K562 (cell line): Measurements from ENCODE around the gene SET.

Experiments
- BHLHE40 ChIP-seq: IDR thresholded peaks from 2 replicates; pipeline ENCODE4 v1.6.1; 2011; ENCODE audit warnings: low read length, improper control_type of control experiment
- CBX8 ChIP-seq: fragments of 200-600 bp; sonication (generic); IDR thresholded peaks from 2 replicates; pipeline ENCODE4 v1.6.1; 2012; ENCODE audit warnings: borderline replicate concordance, mixed run types, low read depth, mild to moderate bottlenecking, moderate library complexity, mixed read lengths, low read length, control low read depth, inconsistent platforms; ENCODE audit not compliant: poor library complexity, severe bottlenecking; ENCODE audit errors: extremely low read depth
- EZH2 ChIP-seq: IDR thresholded peaks from 2 replicates; pipeline ENCODE4 v1.6.1; 2012; ENCODE audit warnings: low read depth, mild to moderate bottlenecking, inconsistent platforms, low read length, borderline replicate concordance
- PHF8 ChIP-seq: fragments of 200-600 bp; sonication (generic); IDR thresholded peaks from 2 replicates; pipeline ENCODE4 v1.6.1; 2012; ENCODE audit warnings: mixed run types, mild to moderate bottlenecking, inconsistent platforms, low read length, moderate library complexity, borderline replicate concordance
- ZSCAN32 ChIP-seq: fragments of 450-650 bp; formaldehyde crosslinking; IDR thresholded peaks from 2 replicates; pipeline ENCODE4 v1.4.0; 2020; ENCODE audit warnings: mild to moderate bottlenecking, moderate library complexity
- TF ChIP-seq, protein P1 (sequence below), 2 experiments: fragments of 450-650 bp; formaldehyde crosslinking in 1 of 2; IDR thresholded peaks; 2 replicates each; pipeline versions ENCODE4 v1.4.0 to v1.6.1; 2014 to 2020; ENCODE audit warnings: mild to moderate bottlenecking in 2 of 2, borderline replicate concordance in 1 of 2, low read depth in 1 of 2
- TF ChIP-seq, protein P2 (sequence below): fragments of 250-450 bp; sonication (Bioruptor Pico); IDR thresholded peaks from 2 replicates; pipeline ENCODE4 v1.5.0; 2020; ENCODE audit warnings: mild to moderate bottlenecking, borderline replicate concordance
- TF ChIP-seq, protein P3 (sequence below), 2 experiments: IDR thresholded peaks; 2 replicates each; pipeline ENCODE4 v1.6.1; 2011; ENCODE audit warnings: borderline replicate concordance in 1 of 2, control low read depth in 1 of 2, low read depth in 1 of 2, low read length in 1 of 2, mild to moderate bottlenecking in 1 of 2, mixed read lengths in 1 of 2, moderate library complexity in 1 of 2; ENCODE audit not compliant: insufficient read depth in 1 of 2, insufficient read length in 1 of 2, poor library complexity in 1 of 2, severe bottlenecking in 1 of 2; ENCODE audit errors: extremely low read depth in 1 of 2

DNA sequence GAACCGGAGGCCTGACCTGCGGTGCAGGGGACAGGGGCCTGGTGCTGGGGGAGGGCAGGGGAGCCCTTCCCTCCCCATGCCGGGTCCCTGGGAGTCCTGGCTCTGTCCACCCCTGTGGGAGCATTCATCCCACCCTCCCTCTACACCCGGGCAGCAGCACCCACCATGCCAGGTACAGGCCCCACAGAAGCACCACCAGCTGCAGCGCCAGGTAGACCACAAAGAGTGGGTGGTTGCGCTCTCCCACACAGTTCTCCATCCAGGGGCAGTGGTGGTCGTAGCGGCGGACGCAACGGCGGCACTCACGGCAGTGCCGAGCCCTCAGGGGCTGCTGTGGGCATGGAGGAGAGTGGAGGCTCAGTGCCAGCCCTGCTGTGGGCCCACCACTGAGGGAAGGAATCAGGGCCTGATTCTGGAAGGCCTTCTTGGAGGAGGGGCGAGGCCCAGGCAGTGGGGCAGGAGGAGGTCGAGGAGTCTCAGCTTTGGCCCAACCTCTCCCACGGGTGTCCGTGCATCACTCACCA is 32.5 kb downstream of the SET start:
- no peak for TF ChIP-seq ZSCAN32 (CRISPR knock-in tag)
- TF ChIP-seq, protein P1, sequence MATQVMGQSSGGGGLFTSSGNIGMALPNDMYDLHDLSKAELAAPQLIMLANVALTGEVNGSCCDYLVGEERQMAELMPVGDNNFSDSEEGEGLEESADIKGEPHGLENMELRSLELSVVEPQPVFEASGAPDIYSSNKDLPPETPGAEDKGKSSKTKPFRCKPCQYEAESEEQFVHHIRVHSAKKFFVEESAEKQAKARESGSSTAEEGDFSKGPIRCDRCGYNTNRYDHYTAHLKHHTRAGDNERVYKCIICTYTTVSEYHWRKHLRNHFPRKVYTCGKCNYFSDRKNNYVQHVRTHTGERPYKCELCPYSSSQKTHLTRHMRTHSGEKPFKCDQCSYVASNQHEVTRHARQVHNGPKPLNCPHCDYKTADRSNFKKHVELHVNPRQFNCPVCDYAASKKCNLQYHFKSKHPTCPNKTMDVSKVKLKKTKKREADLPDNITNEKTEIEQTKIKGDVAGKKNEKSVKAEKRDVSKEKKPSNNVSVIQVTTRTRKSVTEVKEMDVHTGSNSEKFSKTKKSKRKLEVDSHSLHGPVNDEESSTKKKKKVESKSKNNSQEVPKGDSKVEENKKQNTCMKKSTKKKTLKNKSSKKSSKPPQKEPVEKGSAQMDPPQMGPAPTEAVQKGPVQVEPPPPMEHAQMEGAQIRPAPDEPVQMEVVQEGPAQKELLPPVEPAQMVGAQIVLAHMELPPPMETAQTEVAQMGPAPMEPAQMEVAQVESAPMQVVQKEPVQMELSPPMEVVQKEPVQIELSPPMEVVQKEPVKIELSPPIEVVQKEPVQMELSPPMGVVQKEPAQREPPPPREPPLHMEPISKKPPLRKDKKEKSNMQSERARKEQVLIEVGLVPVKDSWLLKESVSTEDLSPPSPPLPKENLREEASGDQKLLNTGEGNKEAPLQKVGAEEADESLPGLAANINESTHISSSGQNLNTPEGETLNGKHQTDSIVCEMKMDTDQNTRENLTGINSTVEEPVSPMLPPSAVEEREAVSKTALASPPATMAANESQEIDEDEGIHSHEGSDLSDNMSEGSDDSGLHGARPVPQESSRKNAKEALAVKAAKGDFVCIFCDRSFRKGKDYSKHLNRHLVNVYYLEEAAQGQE (IDR thresholded peaks at IDR 0.05; ENCODE audit: borderline replicate concordance), result no peak
- TF ChIP-seq, protein P1 (CRISPR knock-in tag; IDR thresholded peaks at IDR 0.05; ENCODE audit: low read depth), result no peak
- no peak for TF ChIP-seq EZH2
- no peak for TF ChIP-seq PHF8
- no peak for TF ChIP-seq CBX8
- no peak for TF ChIP-seq BHLHE40
- TF ChIP-seq, protein P2, sequence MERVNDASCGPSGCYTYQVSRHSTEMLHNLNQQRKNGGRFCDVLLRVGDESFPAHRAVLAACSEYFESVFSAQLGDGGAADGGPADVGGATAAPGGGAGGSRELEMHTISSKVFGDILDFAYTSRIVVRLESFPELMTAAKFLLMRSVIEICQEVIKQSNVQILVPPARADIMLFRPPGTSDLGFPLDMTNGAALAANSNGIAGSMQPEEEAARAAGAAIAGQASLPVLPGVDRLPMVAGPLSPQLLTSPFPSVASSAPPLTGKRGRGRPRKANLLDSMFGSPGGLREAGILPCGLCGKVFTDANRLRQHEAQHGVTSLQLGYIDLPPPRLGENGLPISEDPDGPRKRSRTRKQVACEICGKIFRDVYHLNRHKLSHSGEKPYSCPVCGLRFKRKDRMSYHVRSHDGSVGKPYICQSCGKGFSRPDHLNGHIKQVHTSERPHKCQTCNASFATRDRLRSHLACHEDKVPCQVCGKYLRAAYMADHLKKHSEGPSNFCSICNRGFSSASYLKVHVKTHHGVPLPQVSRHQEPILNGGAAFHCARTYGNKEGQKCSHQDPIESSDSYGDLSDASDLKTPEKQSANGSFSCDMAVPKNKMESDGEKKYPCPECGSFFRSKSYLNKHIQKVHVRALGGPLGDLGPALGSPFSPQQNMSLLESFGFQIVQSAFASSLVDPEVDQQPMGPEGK, result no peak
- TF ChIP-seq, protein P3, sequence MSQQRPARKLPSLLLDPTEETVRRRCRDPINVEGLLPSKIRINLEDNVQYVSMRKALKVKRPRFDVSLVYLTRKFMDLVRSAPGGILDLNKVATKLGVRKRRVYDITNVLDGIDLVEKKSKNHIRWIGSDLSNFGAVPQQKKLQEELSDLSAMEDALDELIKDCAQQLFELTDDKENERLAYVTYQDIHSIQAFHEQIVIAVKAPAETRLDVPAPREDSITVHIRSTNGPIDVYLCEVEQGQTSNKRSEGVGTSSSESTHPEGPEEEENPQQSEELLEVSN (IDR thresholded peaks at IDR 0.05; ENCODE audit: borderline replicate concordance in 1 of 2, extremely low read depth in 1 of 2, insufficient read depth in 1 of 2, insufficient read length in 1 of 2, low read depth in 1 of 2, low read length in 1 of 2, poor library complexity in 1 of 2, severe bottlenecking in 1 of 2), result no peak
